Lower lobe of right lung (tissue), 2 donors: ENCODE data around the gene RAB6B. TPM values are rescaled to one million over a fixed set of nuclear protein-coding genes. Genes with fewer than 3 reads are reported as not detected.
A peak's percentile ranks its signal among the peaks of the same experiment; 100 is the strongest.

ENCODE experiments used
- ATAC-seq, 2 donors: fragments of 200-7000 bp; cut with Tn5 transposase; one replicate each; pipeline ENCODE4 v1.9.1; 2020 to 2022; ENCODE audit warnings: mild to moderate bottlenecking in 2 of 2, moderate library complexity in 2 of 2
- DNase-seq: peaks from one replicate; pipeline ENCODE4 v3.0.0-alpha.2; 2020
- H3K27ac ChIP-seq: fragments of 200-600 bp; one replicate; pipeline ENCODE4 v1.8.0; 2022
- H3K27me3 ChIP-seq: fragments of 200-600 bp; one replicate; pipeline ENCODE4 v1.8.0; 2022; ENCODE audit warnings: low read depth
- H3K36me3 ChIP-seq: fragments of 200-600 bp; one replicate; pipeline ENCODE4 v1.8.0; 2022; ENCODE audit warnings: mild to moderate bottlenecking
- H3K4me1 ChIP-seq: fragments of 200-600 bp; one replicate; pipeline ENCODE4 v1.8.0; 2022
- H3K4me3 ChIP-seq: fragments of 200-600 bp; one replicate; pipeline ENCODE4 v1.8.0; 2022; ENCODE audit warnings: mild to moderate bottlenecking
- H3K9me3 ChIP-seq: fragments of 200-600 bp; one replicate; pipeline ENCODE4 v1.8.0; 2022
- CTCF ChIP-seq: fragments of 200-600 bp; IDR thresholded peaks from one replicate; pipeline ENCODE4 v1.8.0; 2022; ENCODE audit warnings: antibody characterized with exemption, mild to moderate bottlenecking
- intact Hi-C: fragments of 100-400 bp; cut with DNase I; formaldehyde crosslinking; loops from one replicate; pipeline ENCODE4 v1.11.0; 2022
- total RNA-seq: library from RNA; stranded (reverse); fragmentation: NEBNext Ultra II Directional; extraction: Animal tissue kit (Norgen Biotek cat#: 25700); gene quantifications from one replicate; pipeline ENCODE4 v1.2.1, GENCODE V29; 2021
- donor health status: DM: no; HTN: yes; CAD: no; lungs with severe emphysema.

Gene RAB6B
- total RNA-seq, 1 donor from 2014 or later, result 5.5 TPM

GRCh38 chr3:133933097-133934024 lies 37.7 kb upstream of the RAB6B start:
- H3K9me3 ChIP-seq, result no peaks in the 10 kb centered on the region
- TF ChIP-seq CTCF, result no peak
- H3K4me3 ChIP-seq, result no peak overlapping the region
- H3K27ac ChIP-seq, result no peak overlapping the region
- peaks cover 7% of the 10 kb centered on the region for H3K27me3 ChIP-seq
- intact Hi-C loops, result no loop called here
- H3K36me3 ChIP-seq, result peaks cover 12% of the 10 kb centered on the region
- no peak for DNase-seq
- no peak for ATAC-seq
- no peaks in the 10 kb centered on the region for H3K4me1 ChIP-seq

- H3K9me3 ChIP-seq, result no peaks in the 10 kb centered on the region
- H3K4me3 ChIP-seq, result no peak overlapping the region
- intact Hi-C loops, result no loop called here
- peaks cover 4% of the 10 kb centered on the region for H3K36me3 ChIP-seq
- H3K27me3 ChIP-seq, result peaks cover 7% of the 10 kb centered on the region
- DNase-seq (no peak), ATAC-seq (no peak)
- peaks cover 10% of the 10 kb centered on the region for H3K4me1 ChIP-seq
- no peak overlapping the region for H3K27ac ChIP-seq
- no peak for TF ChIP-seq CTCF
These were observed 36.3 kb upstream of the RAB6B start for GRCh38 chr3:133932009-133932408.

- Histone ChIP-seq H3K36me3 (peaks cover 4% of the 10 kb centered on the region), H3K4me3 (no peak overlapping the region), H3K9me3 (no peaks in the 10 kb centered on the region), H3K4me1 (peaks cover 12% of the 10 kb centered on the region), H3K27ac (no peak overlapping the region), H3K27me3 (peaks cover 7% of the 10 kb centered on the region)
- TF ChIP-seq CTCF, result no peak
- no peak for ATAC-seq
- no peak for DNase-seq
- intact Hi-C loops, result no loop called here
These were observed 35.4 kb upstream of the RAB6B start for GRCh38 chr3:133931084-133931483.

- Histone ChIP-seq H3K9me3 (no peaks in the 10 kb centered on the region), H3K4me1 (peaks cover 12% of the 10 kb centered on the region), H3K27me3 (peaks cover 7% of the 10 kb centered on the region), H3K4me3 (no peak overlapping the region), H3K36me3 (peaks cover 4% of the 10 kb centered on the region), H3K27ac (no peak overlapping the region)
- intact Hi-C loops, result no loop called here
- ATAC-seq, result no peak
- TF ChIP-seq CTCF, result peak; percentile 47
- DNase-seq, result no peak
These were observed 34.8 kb upstream of the RAB6B start for GRCh38 chr3:133930341-133930933.

- Histone ChIP-seq H3K4me1 (peaks cover 12% of the 10 kb centered on the region), H3K27me3 (peaks cover 7% of the 10 kb centered on the region), H3K36me3 (peaks cover 4% of the 10 kb centered on the region), H3K27ac (no peak overlapping the region), H3K4me3 (no peak overlapping the region), H3K9me3 (no peaks in the 10 kb centered on the region)
- ATAC-seq (no peak), DNase-seq (no peak)
- intact Hi-C loops, result no loop called here
- TF ChIP-seq CTCF, result no peak
These were observed 33.4 kb upstream of the RAB6B start for GRCh38 chr3:133928903-133929607.
